Activated CD8-positive, alpha-beta memory T cell treated with anti-CD3 and anti-CD28 coated beads, Interleukin-2, amount 50 U/mL, for 48 hours (primary cell): Measurements from ENCODE around the gene BRSK2.

Experiments used
- DNase-seq: peaks from one replicate; pipeline ENCODE4 v3.0.0-alpha.2; 2020

BRSK2 gene

DNA sequence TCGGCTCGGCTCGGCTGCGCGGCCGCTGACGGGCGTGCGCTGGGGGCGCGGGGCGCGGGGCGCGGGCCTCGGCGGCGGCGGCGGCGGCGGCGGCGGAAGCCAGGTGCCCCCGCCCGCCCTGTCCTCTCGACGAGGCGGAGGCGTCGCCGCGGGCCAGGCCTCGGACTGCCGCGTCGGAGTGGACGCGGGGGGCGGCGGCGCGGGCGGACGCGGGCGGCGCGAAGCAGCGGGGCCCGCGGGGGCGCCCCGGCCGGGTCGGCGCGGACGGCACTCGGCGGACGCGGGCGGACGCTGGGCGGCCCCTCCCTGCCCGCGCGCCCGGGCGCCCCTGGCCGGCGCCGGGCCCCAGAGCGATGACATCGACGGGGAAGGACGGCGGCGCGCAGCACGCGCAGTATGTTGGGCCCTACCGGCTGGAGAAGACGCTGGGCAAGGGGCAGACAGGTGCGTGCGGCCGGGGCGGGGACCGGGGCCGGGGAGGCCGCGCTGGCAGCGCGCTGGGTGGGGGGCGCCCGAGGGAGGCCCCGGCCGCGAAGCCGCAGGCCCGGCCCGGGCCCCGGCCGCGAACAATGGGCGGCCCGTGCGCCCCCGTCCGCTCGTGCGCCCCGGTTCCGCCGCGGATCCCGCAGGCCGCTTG lies at the start of gene BRSK2:
Gene BRSK2 (plus strand): TSS at position 3 of the 637 bp plus-strand sequence. CDS start 351 bp downstream, at position 354.
- no peak for DNase-seq

DNA sequence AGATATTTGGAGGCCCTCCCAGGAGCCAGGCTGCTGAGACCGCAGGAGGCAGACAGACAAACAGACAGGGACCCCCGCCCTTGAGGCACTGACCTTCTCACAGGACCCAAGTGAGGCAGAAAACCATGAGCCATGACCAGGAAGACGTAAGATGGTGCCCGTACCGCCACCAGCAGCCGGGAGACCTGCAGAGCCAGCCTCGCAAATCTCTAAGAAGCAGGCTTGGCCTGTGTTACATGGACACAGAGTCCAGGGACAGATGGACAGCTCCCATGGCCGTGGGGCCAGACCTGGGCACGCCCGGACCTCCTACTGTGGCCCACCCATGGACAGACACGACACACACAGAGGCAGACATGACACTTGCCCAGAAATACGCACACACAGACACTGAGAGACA lies 49.6 kb upstream of the BRSK2 start:
- DNase-seq: peak; percentile 28

DNA sequence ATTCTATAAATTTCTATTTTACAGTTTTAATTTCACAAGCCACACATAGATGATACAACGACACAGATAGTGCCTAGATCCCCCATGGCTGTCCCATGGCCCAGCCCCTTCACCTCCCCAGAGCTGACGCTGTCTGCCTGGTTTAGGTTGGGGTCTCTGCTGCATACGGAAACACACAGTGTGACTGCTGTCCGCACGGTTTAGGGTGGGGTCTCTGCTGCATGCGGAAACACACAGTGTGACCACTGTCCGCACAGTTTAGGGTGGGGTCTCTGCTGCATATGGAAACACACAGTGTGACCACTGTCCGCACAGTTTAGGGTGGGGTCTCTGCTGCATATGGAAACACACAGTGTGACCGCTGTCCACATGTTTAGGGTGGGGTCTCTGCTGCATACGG lies 48.5 kb upstream of the BRSK2 start:
- DNase-seq: peak; percentile 35

DNA sequence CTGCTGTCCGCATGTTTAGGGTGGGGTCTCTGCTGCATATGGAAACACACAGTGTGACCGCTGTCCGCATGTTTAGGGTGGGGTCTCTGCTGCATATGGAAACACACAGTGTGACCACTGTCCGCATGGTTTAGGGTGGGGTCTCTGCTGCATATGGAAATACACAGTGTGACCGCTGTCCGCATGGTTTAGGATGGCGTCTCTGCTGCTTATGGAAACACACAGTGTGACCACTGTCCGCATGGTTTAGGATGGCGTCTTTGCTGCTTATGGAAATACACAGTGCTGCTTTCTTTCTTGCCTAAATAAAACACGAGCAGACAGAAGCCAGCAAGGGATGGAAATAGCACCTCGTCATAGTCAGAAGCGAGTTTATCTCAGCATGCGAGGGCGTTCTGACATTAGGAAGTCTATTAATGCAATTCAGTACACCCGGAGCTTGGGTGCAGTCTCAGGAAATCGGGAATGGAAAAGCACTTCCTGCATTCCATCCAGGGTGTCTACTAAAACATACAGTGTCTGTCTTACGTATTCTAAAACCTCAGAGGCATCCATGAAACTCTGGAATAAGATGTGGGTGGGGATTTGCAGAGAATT lies 47.7 kb upstream of the BRSK2 start:
- peak; percentile 15 for DNase-seq

DNA sequence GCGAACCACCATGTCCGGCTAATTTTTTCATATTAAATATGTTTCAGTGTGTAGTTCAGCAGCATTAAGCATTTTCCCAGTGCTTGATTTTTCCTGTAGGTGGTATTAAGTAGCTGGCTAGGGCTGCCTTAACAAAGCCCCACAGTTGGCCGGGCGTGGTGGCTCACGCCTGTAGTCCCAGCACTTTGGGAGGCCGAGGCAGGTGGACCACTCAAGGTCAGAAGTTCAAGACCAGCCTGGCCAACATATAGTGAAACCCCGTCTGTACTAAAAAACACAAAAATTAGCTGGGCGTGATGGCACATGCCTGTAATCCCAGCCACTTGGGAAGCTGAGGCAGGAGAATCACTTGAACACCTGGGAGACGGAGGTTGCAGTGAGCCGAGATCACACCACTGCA lies 46.8 kb upstream of the BRSK2 start:
- peak; percentile 40 for DNase-seq

GRCh38 chr11:1343391-1344055 lies 46.2 kb upstream of the BRSK2 start:
- peak; percentile 28 for DNase-seq

DNA sequence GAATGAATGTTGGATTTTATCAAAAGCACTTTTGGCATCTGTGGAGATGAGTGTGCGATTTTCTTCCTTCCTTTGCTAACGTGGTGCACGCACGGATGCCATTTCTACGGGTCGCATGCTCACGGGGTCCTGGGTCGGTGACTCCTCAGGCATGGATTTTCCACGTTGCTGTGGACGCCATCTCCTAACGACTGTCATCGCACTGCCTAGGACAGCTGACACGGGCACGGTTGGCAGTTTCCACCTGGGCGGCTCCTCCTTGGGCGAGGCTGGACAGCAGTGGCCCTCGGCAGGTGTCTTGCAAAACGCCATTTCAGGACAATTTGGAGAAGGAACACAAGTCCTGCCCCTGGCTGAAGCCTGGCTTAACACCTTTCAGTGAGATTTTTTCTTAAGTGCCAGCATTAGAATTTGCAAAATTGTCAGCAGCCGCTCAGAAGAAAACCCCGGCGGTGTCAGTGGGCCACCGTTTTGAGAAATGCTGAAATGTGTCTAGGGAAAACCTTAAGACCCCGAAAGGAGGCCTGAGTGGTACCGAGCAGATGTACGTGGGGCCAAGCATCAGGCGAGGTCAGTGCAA lies 45.6 kb upstream of the BRSK2 start:
- peak; percentile 45 for DNase-seq

- DNase-seq: peak; percentile 54
Observed at GRCh38 chr11:1345737-1346513, 43.8 kb upstream of the BRSK2 start.

GRCh38 chr11:1346669-1347390 lies 42.9 kb upstream of the BRSK2 start:
- peak; percentile 45 for DNase-seq

DNA sequence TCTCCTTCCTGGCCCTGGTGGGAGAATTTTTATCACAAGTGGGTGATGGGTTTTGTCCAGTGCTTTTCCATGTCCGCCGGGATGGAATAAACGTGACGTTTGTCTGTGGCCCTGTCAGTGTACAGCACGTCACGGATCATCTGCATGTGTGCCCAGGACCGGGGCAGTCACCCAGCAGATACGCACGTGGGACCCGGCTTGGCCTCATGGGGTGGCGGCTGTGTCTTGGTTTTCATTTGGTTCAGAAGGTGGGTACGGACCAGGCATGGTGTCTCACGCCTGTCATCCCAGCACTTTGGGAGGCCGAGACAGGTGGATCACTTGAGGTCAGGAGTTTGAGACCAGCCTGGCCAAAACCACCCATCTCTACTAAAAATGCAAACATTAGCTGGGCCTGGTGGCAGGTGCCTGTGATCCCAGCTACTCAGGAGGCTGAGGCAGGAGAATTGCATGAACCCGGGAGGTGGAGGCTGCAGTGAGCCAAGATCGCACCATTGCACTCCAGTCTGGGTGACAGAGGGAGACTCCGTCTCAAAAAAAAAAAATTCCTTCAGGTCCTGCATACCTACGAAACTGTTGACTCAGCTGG lies 42.2 kb upstream of the BRSK2 start:
- peak; percentile 41 for DNase-seq

DNA sequence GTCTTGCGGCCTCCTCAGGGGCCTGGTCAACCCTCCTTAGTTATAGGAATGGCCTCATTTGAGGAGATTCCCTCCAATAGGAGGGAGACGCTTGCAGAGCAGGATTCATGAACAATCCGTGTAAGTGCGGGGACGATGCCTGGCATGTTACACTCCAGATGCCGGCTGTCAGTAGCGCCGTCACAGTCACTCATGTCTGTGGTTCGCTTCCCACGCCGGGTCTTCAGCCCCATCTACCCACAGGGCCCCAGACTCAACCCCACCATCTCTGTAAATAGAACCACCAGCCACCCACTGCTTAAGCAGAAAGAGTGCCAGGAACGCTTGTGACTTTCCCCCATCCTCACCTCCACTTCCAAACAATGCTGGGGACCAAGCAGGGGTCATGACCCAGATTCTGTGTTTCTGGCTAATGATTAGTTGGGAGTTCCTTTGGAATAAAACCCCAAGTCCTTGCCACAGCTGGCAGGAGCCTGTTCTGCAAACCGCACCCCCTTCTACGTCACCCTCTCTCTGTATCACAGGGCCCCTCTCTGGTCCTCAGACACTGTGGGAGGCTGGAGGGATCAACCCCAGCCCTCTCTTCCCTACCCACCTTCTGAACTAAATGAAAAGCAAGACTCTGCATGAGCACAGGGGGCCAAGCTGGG lies 41.5 kb upstream of the BRSK2 start:
- peak; percentile 38 for DNase-seq

DNA sequence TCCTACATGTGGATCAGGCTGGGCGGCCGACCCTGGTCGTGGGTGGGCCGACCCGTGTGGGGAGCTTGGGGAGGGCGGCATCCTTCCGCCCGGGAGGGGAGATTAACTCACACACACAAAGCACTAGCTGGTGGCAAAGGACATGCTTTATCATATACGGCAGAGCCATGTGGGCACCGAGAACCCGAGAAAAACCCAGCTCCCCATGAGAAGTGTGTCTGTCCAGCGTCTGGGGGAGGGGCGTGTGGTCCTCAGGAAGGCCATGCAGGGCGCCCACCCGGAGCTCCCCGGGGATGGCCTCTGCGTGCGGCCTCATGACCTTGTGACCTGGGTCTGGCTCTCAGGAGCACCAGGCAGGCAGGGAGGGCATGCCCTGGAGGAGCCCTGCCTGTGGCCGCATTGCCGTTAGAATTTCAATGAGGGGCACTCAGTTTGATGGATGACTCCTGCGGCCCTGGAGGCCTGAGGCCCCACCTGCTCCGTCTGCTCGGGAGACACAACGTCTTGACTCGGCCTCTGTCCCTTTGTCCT lies 40.9 kb upstream of the BRSK2 start:
- no peak for DNase-seq

GRCh38 chr11:1349327-1350041 lies 40.2 kb upstream of the BRSK2 start:
- no peak for DNase-seq

DNA sequence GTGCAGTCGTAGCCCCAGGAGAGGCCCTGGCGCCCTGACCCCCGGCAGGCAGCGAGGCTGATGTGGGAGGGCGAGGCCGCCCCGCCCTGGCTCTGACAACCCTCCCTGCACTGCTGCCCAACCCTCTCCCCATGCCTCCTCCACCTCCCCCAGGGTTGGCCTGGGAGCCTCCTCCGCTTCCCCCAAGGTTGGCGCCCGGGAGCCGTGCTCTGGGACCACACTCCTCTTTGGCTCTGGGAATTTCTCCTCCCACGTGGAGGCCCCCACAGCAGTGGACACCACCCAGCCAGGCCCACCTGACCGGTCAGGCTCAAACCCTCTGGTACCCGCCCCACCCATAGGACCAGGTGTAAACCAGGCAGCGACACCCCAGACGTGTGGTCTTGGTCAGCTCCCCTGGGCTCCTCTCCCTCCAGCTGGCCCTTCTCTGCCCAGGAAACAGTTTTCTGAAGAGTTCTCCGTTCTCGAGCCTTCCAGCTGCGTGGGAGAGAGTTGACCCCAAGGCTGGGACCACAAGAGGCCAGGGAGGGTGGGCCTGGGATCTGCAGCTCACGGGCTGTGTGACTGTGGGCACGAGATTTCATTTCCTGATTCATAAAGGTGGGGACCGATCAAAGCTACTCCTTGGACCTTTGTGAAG lies 39.5 kb upstream of the BRSK2 start:
- no peak for DNase-seq

DNA sequence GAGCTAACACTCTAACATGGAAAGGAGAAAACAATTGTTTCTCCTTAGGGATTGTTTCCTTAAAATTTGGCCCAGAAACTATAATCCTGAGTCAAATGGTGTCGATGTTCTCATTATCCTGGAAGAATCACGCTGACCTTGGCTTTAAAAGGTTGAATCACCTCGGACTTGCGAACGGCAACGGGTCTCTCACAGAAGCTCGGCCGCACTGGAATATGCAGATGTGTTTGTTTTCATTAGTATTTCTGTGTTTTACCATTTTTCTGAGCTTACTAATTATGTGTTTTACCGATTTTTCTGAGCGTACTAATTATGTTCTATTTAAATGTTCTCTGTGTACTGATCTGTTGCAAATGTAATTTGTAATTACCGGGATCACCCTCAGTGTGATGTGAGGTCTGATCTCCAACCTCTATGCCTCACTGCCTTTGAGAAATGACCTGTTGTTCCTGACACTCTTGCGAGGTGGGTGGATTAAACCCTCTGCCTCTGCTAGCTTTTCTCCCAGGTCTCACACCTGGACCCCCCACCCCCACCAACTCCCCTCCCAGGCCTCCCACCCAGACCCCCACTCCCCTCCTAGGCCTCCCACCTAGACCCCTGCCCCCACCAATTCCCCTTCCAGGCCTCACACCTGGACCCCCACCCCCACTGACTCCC lies 38.3 kb upstream of the BRSK2 start:
- DNase-seq: no peak

DNA sequence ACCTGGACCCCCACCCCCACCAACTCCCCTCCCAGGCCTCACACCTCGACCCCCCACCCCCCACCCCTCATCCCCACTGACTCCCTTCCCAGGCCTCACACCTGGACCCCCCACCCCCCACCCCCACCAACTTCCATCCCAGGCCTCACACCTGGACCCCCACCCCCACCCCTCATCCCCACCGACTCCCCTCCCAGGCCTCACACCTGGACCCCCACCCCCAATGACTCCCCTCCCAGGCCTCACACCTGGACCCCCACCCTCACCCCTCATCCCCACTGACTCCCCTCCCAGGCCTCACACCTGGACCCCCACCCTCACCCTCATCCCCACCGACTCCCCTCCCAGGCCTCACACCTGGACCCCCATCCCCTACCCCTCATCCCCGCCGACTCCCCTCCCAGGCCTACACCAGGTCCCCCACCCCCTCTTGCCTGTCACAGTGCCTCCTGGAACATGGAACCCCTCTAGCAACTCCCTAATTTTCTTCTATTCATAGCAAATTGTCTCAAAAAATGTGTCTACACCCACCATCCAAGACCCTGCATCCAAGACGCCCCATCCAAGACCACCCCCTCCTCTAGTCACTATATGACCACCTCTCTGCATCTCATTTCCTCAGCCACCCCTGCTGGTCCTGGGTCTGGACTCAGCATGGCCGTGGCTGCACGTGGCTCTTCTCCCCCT lies 36.9 kb upstream of the BRSK2 start:
- DNase-seq: no peak

DNA sequence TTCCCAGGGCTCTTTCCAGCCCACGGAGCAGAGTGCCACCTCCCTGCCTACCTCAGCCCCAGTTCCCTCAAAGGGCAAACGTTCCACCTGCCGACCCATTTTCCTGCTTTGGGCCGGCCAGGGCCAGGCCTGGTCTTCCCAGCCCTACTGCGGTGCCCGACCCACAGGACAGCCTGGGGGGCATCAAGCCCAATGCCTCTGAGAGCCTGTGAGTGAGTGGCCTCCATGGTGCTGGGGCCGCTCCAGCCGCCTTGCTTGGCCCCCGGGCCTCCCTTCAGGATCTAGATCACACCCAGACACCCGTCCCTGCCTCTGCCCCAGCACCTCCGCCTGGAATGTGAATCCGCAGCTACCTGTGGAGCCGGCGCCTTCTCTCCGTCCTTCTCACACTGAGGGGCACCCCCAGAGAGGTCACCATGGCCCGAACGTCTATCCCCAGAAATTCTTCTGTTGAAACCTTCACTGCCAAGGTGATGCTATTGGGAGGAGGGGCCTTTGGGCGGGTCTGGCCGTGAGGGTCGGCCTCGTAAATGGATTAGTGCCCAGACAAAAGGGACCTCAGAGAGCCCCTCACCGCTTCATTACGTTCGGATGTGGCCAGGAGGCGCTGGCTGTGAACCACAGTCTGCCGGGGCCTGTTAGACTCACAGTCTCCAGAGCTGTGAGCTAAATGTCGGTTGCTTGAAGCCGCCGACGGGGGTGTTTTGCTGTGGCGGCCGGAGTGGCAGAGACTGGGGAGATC lies 36.2 kb upstream of the BRSK2 start:
- no peak for DNase-seq
